Fibroblast of mammary gland (primary cell): ENCODE data around the gene MED27.

Experiments
- DNase-seq: peaks from one replicate; pipeline ENCODE4 v3.0.0-alpha.2; 2010; ENCODE audit warnings: low read depth
- H3K4me3 ChIP-seq: 2 replicates; pipeline ENCODE4 v1.5.1; 2011; ENCODE audit warnings: low read depth, mild to moderate bottlenecking, low read length, moderate library complexity; ENCODE audit not compliant: control insufficient read depth
- CTCF ChIP-seq: conservative IDR thresholded peaks from 2 replicates; pipeline ENCODE4 v1.5.1; 2011; ENCODE audit warnings: low read depth, low read length, inconsistent platforms; ENCODE audit not compliant: control insufficient read depth, insufficient read depth

MED27 gene

DNA sequence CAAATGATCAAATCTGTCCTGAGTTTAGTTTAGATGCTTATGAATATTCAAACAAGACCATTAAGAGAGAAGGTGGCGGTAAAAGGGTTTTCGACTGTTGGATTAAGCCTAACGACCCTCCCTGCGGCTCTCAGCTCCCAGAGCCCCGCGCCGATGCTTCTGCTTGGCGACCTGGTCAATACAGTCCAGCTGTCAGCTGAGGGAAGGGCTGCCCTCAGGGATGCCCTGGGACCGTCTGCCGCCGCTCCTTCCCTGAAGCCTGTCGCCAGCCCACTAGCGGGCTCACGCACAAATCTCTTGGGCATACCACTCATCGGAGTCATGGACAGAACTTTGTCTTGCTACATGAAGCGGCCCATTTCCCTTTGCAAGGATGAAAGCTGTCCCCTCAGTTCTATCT is 203.2 kb downstream of the MED27 start:
- DNase-seq: no peak
- no peak overlapping the region for H3K4me3 ChIP-seq
- TF ChIP-seq CTCF: no peak

GRCh38 chr9:131875828-131876485 is 203.7 kb downstream of the MED27 start:
- peak; percentile 71 for DNase-seq
- no peak for TF ChIP-seq CTCF
- no peak overlapping the region for H3K4me3 ChIP-seq

GRCh38 chr9:131874916-131875670 is 204.6 kb downstream of the MED27 start:
- no peak for TF ChIP-seq CTCF
- no peak overlapping the region for H3K4me3 ChIP-seq
- no peak for DNase-seq

DNA sequence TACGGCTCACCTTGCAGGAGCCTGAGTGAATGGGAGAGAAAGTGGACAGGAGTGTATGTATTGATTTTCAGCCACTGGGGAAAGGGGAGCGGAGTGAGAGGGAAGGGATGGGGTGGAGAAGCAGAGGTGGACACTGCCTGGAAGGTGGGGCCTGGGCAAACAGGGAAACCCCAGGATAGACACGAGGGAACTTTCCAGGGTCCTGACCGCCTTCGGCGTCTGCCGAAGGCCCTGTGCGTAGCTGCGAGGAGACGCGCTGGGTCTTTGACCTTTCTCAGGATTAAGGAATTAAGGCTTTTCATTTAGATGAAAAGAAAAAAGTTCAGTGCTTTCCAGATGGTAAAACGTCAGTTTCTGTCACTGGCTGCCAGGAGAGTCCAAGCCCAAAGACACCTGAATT is 205.2 kb downstream of the MED27 start:
- no peak for DNase-seq
- no peak overlapping the region for H3K4me3 ChIP-seq
- TF ChIP-seq CTCF: no peak

DNA sequence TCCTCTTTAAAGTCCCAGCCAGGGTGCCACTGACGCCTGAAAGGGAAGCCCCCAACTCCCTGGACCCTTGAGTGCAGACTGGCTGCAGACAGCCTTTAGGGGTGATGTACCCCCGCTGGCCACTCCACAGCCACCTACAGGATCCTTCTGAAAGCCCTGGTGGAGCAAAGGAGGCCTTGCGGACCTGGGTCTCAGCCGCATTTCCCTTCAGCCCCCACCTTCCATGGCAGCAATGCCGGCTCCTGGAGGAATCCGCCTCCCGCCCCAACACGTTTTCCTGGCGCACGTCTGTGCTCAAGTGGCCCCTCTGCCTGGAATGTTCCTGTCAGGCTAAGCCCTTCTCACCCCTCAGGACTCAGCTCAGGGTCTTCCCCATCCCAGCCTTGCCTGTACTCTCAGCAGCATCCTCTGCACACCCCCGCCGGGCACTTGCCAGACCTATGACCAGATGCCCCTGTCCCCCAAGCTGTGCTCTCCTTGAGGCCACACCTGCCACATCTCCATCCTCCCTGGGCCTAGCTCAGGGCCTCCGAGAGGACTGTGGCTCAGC is 205.7 kb downstream of the MED27 start:
- DNase-seq: no peak
- no peak overlapping the region for H3K4me3 ChIP-seq
- no peak for TF ChIP-seq CTCF

- no peak for TF ChIP-seq CTCF
- no peak for DNase-seq
Measured at GRCh38 chr9:131873335-131873734, 206.3 kb downstream of the MED27 start.

More at GRCh38 chr9:131873335-131873734, 206.3 kb downstream of the MED27 start:
- H3K4me3 ChIP-seq: no peak overlapping the region
